HL-60 (cell line): ENCODE results near the gene ME2.
"Not testable (repeated sequence)": the region's sequence is repeated elsewhere in the genome, so short reads cannot be mapped to it uniquely, and the experiment has no call there.

ENCODE experiments used
- CTCF ChIP-seq: IDR thresholded peaks from one replicate; pipeline ENCODE4 v1.5.1; 2011; ENCODE audit warnings: low read length, control low read depth, inconsistent platforms; ENCODE audit not compliant: insufficient read depth
- GABPA ChIP-seq: IDR thresholded peaks from 2 replicates; pipeline ENCODE4 v1.6.1; 2012; ENCODE audit warnings: low read depth
- POLR2AphosphoS5 ChIP-seq: IDR thresholded peaks from 2 replicates; pipeline ENCODE4 v1.6.1; 2012; ENCODE audit warnings: low read depth
- REST ChIP-seq: IDR thresholded peaks from 2 replicates; pipeline ENCODE4 v1.6.1; 2012; ENCODE audit warnings: low read depth; ENCODE audit not compliant: insufficient replicate concordance

- TF ChIP-seq CTCF, POLR2AphosphoS5, REST, GABPA: not testable (repeated sequence)
Measured at GRCh38 chr18:51003174-51003573, 124.3 kb downstream of the ME2 start.
